Central memory CD8-positive, alpha-beta T cell (primary cell): ENCODE measurements around the gene ADGRA3.

ENCODE experiments used
- ATAC-seq: fragments of 150-1000 bp; cut with Tn5 transposase; replicated peaks from 2 replicates; pipeline ENCODE4 v1.10.0; 2022; ENCODE audit warnings: mild to moderate bottlenecking, moderate FRiP score, moderate number of reproducible peaks; ENCODE audit not compliant: poor library complexity, severe bottlenecking; ENCODE audit errors: extremely low read depth
- DNase-seq, 2 donors: peaks; one replicate each; pipeline ENCODE4 v3.0.0; 2021; ENCODE audit warnings: low spot score in 2 of 2
- H3K27ac Mint-ChIP-seq: one replicate; pipeline ENCODE4 v1.8.0; 2022; ENCODE audit warnings: low read depth, mild to moderate bottlenecking, moderate library complexity, mixed read lengths
- H3K27me3 Mint-ChIP-seq: one replicate; pipeline ENCODE4 v1.8.0; 2022; ENCODE audit warnings: mixed read lengths
- H3K36me3 Mint-ChIP-seq: one replicate; pipeline ENCODE4 v1.8.0; 2022; ENCODE audit warnings: mild to moderate bottlenecking, moderate library complexity, mixed read lengths; ENCODE audit not compliant: insufficient read depth
- H3K4me1 Mint-ChIP-seq: one replicate; pipeline ENCODE4 v1.8.0; 2022; ENCODE audit warnings: mixed read lengths
- H3K4me3 Mint-ChIP-seq: one replicate; pipeline ENCODE4 v1.8.0; 2022; ENCODE audit warnings: mild to moderate bottlenecking, moderate library complexity, mixed read lengths
- H3K9me3 Mint-ChIP-seq: one replicate; pipeline ENCODE4 v1.8.0; 2022; ENCODE audit warnings: mixed read lengths

The ADGRA3 gene

DNA sequence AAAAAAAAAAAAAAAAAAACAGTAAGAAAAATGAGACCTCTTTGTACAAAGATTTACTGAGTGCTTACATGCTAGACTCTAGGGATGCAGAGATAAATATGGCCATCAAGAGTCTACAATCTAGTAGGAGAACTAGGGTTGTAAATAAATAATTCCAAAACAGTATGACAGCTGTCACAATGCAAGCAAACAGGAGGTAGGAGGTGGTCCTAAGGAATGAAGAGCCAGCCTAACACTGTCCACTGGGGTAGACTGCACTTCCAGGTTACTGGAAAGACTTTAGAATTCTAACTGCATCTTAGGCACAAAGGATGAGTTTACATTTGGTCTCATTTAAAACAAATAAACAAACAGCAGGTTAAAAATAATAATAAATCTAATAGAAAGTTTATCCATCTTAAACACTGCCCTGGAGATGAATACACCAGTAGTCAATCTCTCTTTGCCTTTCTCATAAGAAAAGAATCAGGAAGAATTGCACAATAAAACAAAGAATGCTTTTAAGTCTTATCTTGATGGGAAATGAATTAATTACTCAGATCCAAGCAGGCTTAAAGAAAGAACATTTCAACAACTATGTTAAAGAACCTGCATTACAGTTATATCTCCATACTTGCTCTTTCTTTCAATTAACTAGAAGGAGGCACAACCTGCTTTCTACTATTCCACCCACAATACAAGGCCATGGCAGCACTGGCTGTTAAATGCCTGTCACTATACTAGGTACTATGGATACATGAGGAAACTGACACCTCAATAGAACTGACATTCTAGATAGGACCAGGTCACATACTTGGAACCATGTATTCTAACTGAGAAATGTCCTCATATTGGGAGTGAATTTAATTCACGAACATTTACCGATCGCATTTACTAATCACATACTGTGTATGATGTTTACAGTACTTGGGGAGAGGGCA is 12.7 kb downstream of the ADGRA3 start:
- no peaks in the 10 kb centered on the region for H3K36me3 Mint-ChIP-seq
- H3K27ac Mint-ChIP-seq: no peak overlapping the region
- H3K27me3 Mint-ChIP-seq: no peaks in the 10 kb centered on the region
- no peak overlapping the region for H3K4me3 Mint-ChIP-seq
- no peaks in the 10 kb centered on the region for H3K9me3 Mint-ChIP-seq
- no peaks in the 10 kb centered on the region for H3K4me1 Mint-ChIP-seq
- DNase-seq (no peak), ATAC-seq (no peak)

DNA sequence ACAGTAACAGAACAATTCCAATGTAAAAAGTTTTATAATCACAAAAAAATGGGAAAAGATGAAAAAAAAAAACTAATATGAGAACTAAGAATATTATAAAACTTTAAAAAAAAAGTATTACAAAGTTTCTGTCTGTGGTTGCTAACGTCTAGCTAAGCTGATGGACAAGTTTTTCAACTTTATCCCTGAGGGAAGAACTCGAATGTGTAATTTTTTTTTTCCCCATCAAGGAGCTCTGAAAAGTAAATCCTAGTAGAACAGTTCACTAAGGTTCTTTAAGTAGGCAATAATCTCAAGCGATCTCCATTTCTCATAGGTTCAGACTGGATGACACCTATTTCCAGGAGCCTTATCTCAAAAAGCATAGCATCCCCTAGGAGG is 14.2 kb downstream of the ADGRA3 start:
- no peak for ATAC-seq

DNA sequence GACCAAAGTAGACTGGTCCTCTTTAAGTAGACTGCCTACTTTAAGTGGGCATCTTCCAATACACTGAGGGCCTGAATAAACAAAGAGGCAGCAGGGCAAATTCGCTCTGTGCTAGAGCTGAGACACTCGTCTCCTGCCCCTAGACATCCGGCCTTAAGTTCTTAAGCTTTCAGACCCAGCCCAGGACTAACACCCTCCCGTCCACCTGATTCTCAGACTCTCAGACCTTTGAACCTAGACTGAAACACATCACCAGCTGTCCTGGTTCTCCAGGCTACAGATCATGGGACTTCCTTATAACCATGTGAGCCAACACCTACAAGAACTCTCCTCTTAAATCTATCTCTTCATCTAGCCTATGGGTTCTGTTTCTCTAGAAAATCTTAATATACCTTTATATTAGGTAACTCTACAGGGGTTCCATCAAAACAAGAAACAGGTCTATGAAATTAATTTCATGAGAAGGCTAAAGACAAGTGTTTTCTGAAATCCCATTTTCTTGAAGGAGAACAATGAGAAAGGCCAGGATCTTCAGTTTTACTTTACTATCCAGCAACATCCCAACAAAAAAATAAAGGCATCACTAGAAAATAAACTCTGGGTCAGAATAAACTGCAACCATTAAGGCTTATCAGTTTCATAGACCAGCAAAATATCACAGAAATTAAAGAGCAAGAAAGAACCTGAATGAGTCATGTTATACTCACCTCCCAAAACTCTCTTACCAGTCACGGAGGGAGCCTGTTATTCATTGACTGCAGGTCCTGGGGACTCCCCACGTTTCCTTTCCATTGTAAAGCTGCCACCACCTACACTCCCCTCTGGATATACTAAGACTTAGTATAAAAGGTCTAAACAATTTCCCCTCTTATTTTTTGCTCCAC is 14.8 kb downstream of the ADGRA3 start:
- Mint-ChIP-seq H3K27me3 (no peaks in the 10 kb centered on the region), H3K9me3 (no peaks in the 10 kb centered on the region), H3K4me3 (no peak overlapping the region), H3K4me1 (no peaks in the 10 kb centered on the region), H3K27ac (no peak overlapping the region), H3K36me3 (no peaks in the 10 kb centered on the region)
- DNase-seq (no peak), ATAC-seq (no peak)

More for the DNA sequence above, 14.2 kb downstream of the ADGRA3 start:
- no peaks in the 10 kb centered on the region for H3K9me3 Mint-ChIP-seq
- H3K27me3 Mint-ChIP-seq: no peaks in the 10 kb centered on the region
- H3K36me3 Mint-ChIP-seq: no peaks in the 10 kb centered on the region
- H3K4me3 Mint-ChIP-seq: no peak overlapping the region
- DNase-seq: no peak
- H3K27ac Mint-ChIP-seq: no peak overlapping the region
- no peaks in the 10 kb centered on the region for H3K4me1 Mint-ChIP-seq

DNA sequence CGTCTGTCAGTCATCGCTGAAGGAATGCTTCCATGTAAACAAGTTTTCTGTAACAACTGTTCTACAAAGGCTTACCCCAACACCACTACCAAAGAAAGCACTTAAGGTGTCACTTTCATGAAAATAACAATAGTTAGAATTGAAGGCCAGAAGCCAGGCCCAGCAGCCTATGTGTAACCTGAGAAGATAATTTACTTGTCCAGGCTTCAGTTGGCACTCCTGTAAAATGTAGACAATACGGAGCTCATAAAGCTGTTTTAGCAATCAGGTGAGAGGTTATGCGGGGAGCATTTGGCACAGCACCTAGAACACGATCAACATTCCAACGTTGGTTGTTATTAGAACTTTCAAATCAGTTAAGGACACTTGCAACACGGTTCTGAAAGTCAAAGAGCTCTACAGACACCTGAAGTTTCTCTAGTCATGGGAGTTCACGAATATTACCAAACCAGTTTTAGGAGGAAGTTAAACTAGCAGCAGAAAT is 15.7 kb downstream of the ADGRA3 start:
- no peak for DNase-seq
- Mint-ChIP-seq H3K27me3 (no peaks in the 10 kb centered on the region), H3K27ac (no peak overlapping the region), H3K4me3 (no peak overlapping the region), H3K4me1 (no peaks in the 10 kb centered on the region), H3K9me3 (no peaks in the 10 kb centered on the region), H3K36me3 (no peaks in the 10 kb centered on the region)
- ATAC-seq: no peak

DNA sequence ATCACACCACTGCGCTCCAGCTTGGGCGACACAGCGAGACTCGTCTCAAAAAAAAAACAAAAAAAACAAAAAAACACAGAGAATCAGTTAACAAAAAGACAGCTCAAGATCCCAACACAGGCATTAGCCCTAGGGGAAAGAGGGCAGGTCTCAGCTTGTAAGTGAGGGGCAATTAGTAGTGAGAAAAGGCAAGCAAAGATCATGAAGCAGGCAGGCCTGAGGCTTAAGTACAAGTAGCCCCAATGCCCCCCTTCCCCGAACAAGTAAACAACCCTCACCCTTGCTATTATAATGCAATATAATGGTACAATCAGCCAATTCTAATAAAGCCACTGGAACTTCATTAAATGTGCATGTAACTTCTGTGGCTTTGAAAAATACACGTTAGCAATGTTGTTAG is 17.0 kb downstream of the ADGRA3 start:
- H3K4me1 Mint-ChIP-seq: no peaks in the 10 kb centered on the region
- no peak for DNase-seq
- H3K4me3 Mint-ChIP-seq: no peak overlapping the region
- peaks cover 5% of the 10 kb centered on the region for H3K9me3 Mint-ChIP-seq
- no peaks in the 10 kb centered on the region for H3K36me3 Mint-ChIP-seq
- no peak for ATAC-seq
- H3K27me3 Mint-ChIP-seq: no peaks in the 10 kb centered on the region
- H3K27ac Mint-ChIP-seq: no peak overlapping the region

DNA sequence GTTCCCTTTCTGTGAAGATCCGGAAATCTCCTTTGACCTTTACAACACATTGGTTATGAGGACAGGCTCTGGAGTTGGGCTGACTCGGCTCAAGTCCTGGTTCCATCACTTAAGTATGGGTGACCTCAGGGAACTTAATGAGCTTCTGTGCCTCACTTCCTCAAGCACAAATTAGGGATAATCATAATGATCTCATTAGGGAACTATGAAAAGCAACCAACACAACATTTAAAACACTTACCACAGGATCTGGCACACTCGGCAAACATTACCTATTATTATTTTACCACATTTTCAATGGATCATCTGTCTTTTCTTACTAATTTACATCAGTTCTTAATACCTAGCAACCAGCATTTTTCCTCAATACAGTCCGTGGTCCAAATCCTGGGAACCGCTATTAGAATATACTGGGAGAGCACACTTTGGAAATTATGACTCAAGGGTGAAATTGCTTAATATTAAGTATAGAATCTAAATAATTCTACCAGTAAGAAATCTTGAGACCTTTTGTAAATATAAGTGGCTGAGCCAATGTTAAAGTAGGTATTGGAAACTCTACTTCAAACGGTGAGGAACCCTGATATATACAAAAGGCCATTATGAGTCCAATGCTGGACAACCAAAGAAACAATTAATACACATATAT is 19.6 kb downstream of the ADGRA3 start:
- H3K36me3 Mint-ChIP-seq: no peaks in the 10 kb centered on the region
- H3K4me1 Mint-ChIP-seq: no peaks in the 10 kb centered on the region
- no peak for ATAC-seq
- DNase-seq: no peak
- no peak overlapping the region for H3K4me3 Mint-ChIP-seq
- H3K27ac Mint-ChIP-seq: no peak overlapping the region
- no peaks in the 10 kb centered on the region for H3K27me3 Mint-ChIP-seq
- peaks cover 5% of the 10 kb centered on the region for H3K9me3 Mint-ChIP-seq

DNA sequence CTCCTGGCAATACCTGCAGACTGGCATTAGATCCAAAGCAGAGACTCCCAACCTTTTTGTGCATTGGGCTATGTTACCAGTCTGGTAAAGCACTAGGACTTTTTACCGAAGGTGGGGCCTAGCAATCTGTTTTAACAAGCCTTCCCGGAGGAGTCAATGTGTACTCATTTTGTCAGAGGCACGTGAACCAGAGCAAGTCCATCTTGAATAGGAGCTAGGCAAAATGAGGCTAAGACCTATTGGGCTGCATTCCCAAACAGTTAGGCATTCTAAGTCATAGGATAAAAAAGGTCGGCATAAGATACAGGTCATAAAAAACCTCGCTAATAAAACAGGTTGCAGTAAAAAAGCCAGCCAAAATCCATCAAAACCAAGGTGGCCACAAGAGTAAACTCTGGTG is 22.3 kb downstream of the ADGRA3 start:
- no peak overlapping the region for H3K27ac Mint-ChIP-seq
- no peaks in the 10 kb centered on the region for H3K4me1 Mint-ChIP-seq
- ATAC-seq (no peak), DNase-seq (no peak)
- peaks cover 5% of the 10 kb centered on the region for H3K9me3 Mint-ChIP-seq
- H3K4me3 Mint-ChIP-seq: no peak overlapping the region
- H3K27me3 Mint-ChIP-seq: no peaks in the 10 kb centered on the region
- no peaks in the 10 kb centered on the region for H3K36me3 Mint-ChIP-seq

DNA sequence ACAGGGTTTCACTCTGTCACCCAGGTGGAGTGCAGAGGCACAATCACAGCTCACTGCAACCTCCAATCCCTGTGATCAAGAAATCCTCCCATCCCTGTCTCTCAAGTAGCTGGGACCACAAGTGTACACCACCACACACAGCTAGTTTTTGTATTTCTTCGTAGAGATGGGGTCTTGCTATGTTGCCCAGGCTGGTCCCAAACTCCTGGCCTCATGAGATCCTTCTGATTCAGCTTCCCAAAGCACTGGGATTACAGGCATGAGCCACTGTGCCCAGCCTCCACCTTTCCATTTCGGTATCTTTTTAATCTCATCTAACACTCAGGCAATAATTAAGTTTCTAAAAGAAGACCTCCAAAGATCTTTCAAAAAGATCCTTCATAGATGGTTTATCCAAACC is 22.9 kb downstream of the ADGRA3 start:
- no peak for ATAC-seq
- Mint-ChIP-seq H3K27ac (no peak overlapping the region), H3K4me3 (no peak overlapping the region), H3K27me3 (no peaks in the 10 kb centered on the region), H3K4me1 (no peaks in the 10 kb centered on the region), H3K9me3 (peaks cover 5% of the 10 kb centered on the region), H3K36me3 (no peaks in the 10 kb centered on the region)
- DNase-seq: no peak

DNA sequence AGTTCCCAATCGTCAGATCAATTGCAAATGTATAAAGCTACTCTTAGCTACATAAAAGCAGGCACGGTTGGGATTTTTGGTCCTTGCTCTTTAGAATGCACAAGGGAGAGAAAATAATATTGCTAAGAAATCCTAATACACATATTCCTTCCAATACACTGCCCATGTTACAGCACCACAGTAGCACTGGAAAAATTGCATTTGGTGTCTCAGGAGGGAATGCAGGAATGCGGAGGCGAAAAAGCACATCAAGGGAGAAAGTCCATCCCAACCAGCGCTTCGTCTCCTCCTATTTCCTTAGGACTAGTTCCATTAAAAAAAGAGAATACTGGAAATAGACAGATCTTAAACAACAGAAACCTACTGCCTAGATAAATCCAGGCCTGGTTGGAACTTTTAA is 23.9 kb downstream of the ADGRA3 start:
- ATAC-seq (no peak), DNase-seq (no peak)
- Mint-ChIP-seq H3K4me1 (no peaks in the 10 kb centered on the region), H3K27me3 (no peaks in the 10 kb centered on the region), H3K27ac (no peak overlapping the region), H3K36me3 (no peaks in the 10 kb centered on the region), H3K9me3 (peaks cover 5% of the 10 kb centered on the region), H3K4me3 (no peak overlapping the region)

DNA sequence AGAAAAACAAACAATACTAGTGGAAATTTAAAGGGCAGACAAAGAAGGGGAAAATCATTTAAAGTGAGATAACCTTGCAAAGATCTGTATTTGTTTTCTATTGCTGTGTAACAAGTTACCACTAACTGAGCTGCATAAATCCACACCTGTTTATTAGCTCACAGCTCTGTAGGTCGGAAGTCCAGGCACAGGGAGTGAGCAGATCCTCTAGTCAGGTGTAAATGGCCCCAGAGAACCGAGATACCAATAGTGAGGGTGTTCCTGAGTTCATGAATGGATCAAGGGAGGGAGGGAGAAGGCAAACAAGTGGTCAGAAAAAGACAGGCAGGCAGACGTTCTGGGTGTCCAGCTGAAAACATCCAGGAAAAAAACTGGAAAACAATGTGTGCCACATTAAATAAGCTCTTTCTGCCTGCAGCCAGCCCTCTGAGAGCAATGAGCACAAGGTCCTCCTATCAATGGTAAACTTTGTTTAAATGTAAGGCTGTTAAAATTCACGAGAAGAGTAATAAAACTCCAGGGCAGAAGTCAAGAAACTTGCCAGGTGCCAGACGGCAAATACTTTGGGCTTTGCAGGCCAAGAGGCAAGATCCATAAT is 25.0 kb downstream of the ADGRA3 start:
- H3K27ac Mint-ChIP-seq: no peak overlapping the region
- H3K9me3 Mint-ChIP-seq: peaks cover 5% of the 10 kb centered on the region
- no peak for DNase-seq
- no peak overlapping the region for H3K4me3 Mint-ChIP-seq
- H3K36me3 Mint-ChIP-seq: no peaks in the 10 kb centered on the region
- no peak for ATAC-seq
- no peaks in the 10 kb centered on the region for H3K4me1 Mint-ChIP-seq
- no peaks in the 10 kb centered on the region for H3K27me3 Mint-ChIP-seq

DNA sequence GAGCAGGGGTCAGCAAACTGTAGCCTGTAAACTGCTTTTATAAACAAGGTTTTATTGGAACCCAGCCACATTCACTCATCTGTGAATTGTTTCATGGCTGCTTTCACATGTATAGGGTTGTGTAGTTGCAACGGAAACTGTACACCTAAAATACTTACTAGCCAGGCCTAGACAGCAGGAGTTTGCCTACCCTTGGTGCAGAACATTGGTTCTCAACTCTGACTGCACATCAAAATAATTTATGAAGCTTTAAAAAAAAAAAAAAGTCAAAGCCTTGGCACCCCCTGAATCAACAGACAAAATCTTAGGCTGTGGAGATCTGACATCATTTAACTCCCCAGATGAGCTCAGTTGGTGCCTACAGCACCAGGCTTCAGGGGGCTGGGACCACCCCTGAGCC is 27.8 kb downstream of the ADGRA3 start:
- Mint-ChIP-seq H3K9me3 (no peaks in the 10 kb centered on the region), H3K27me3 (no peaks in the 10 kb centered on the region), H3K36me3 (no peaks in the 10 kb centered on the region), H3K4me1 (peaks cover 17% of the 10 kb centered on the region), H3K4me3 (no peak overlapping the region), H3K27ac (no peak overlapping the region)
- DNase-seq (no peak), ATAC-seq (no peak)

DNA sequence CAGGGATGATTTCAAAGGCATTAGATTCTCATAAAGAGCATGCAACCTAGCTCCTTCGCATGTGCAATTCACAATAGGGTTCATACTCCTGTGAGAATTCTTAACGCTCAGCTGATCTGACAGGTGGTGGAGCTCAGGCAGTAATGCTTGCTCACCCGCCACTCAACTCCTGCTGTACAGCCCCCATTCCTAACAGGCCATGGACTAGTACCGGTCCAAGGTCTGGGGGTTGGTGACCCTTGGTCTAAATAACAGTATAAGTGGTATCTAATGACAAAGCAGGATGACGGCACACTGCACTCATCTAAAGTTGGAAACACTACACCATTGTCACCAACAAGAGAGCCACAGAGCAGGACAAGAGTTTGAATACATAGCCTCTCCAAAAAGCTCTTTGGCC is 28.5 kb downstream of the ADGRA3 start:
- H3K27me3 Mint-ChIP-seq: no peaks in the 10 kb centered on the region
- no peaks in the 10 kb centered on the region for H3K9me3 Mint-ChIP-seq
- peaks cover 20% of the 10 kb centered on the region for H3K4me1 Mint-ChIP-seq
- ATAC-seq: no peak
- no peak for DNase-seq
- H3K4me3 Mint-ChIP-seq: no peak overlapping the region
- H3K27ac Mint-ChIP-seq: no peak overlapping the region
- no peaks in the 10 kb centered on the region for H3K36me3 Mint-ChIP-seq
